HEK293 (cell line): ENCODE measurements around the gene TBC1D22A.

ENCODE experiments used
- CTCF ChIA-PET: fragments of 350-600 bp; formaldehyde crosslinking; extraction: SDS; loops from one replicate; lab custom pipeline; 2021; ENCODE audit warnings: antibody characterized with exemption; lab: Yijun Ruan, JAX
- POLR2A ChIA-PET: fragments of 300-600 bp; formaldehyde crosslinking; extraction: SDS; loops from one replicate; lab custom pipeline; 2020; ENCODE audit warnings: antibody characterized with exemption, inconsistent platforms; lab: Yijun Ruan, JAX
- H3K27ac ChIP-seq: fragments of 200-500 bp; sonication (Bioruptor generic); 2 replicates; pipeline ENCODE4 v1.5.1; 2014; ENCODE audit warnings: low read depth, low read length, control low read depth, inconsistent platforms; ENCODE audit errors: extremely low read depth
- H3K36me3 ChIP-seq, 2 experiments: fragments of 200-500 bp in 1 of 2; sonication (Bioruptor generic) in 1 of 2; 1 replicate in 1 of 2; 2 replicates in 1 of 2; pipeline ENCODE4 v1.5.1; 2014 to 2017; ENCODE audit warnings: inconsistent platforms in 2 of 2, low read length in 2 of 2; ENCODE audit not compliant: control insufficient read depth in 2 of 2, insufficient read depth in 1 of 2
- H3K4me1 ChIP-seq: fragments of 200-500 bp; sonication (Bioruptor generic); 2 replicates; pipeline ENCODE4 v1.5.1; 2014; ENCODE audit warnings: mild to moderate bottlenecking, low read length, inconsistent platforms; ENCODE audit not compliant: control insufficient read depth, insufficient read depth
- H3K4me3 ChIP-seq: 2 replicates; pipeline ENCODE4 v1.5.1; 2011; ENCODE audit warnings: low read depth, mild to moderate bottlenecking, control low read depth, low read length, moderate library complexity
- H3K9me3 ChIP-seq: fragments of 200-500 bp; sonication (Bioruptor generic); 2 replicates; pipeline ENCODE4 v1.5.1; 2014; ENCODE audit warnings: low read depth, low read length, inconsistent platforms; ENCODE audit not compliant: control insufficient read depth, insufficient read depth
- BCL11B ChIP-seq: fragments of 450-650 bp; formaldehyde crosslinking; IDR thresholded peaks from 2 replicates; pipeline ENCODE4 v1.5.1; 2016; ENCODE audit warnings: low read depth, missing biosample characterization, missing genetic modification characterization
- GLIS2 ChIP-seq: fragments of 450-650 bp; formaldehyde crosslinking; IDR thresholded peaks from 2 replicates; pipeline ENCODE4 v1.5.1; 2016; ENCODE audit warnings: missing biosample characterization, missing genetic modification characterization
- MEIS1 ChIP-seq: sonication (generic); formaldehyde crosslinking; IDR thresholded peaks from 2 replicates; pipeline ENCODE4 v1.8.1; 2022; ENCODE audit warnings: missing genetic modification reagents, mild to moderate bottlenecking, borderline replicate concordance
- MYNN ChIP-seq: fragments of 450-650 bp; formaldehyde crosslinking; IDR thresholded peaks from 2 replicates; pipeline ENCODE4 v1.5.1; 2016; ENCODE audit warnings: missing biosample characterization, missing genetic modification characterization, borderline replicate concordance
- TRIM28 ChIP-seq: IDR thresholded peaks from 2 replicates; pipeline ENCODE4 v1.6.1; 2011; ENCODE audit warnings: low read length, control low read depth, borderline replicate concordance
- ZNF423 ChIP-seq: fragments of 450-650 bp; formaldehyde crosslinking; IDR thresholded peaks from 2 replicates; pipeline ENCODE4 v1.5.1; 2016; ENCODE audit warnings: missing biosample characterization, missing genetic modification characterization
- ZNF529 ChIP-seq: fragments of 450-650 bp; formaldehyde crosslinking; IDR thresholded peaks from 2 replicates; pipeline ENCODE4 v1.5.1; 2017; ENCODE audit warnings: missing genetic modification characterization, missing biosample characterization; ENCODE audit not compliant: insufficient replicate concordance
- ZNF629 ChIP-seq: fragments of 450-650 bp; formaldehyde crosslinking; IDR thresholded peaks from 2 replicates; pipeline ENCODE4 v1.5.1; 2017; ENCODE audit warnings: missing biosample characterization, missing genetic modification characterization
- ZXDB ChIP-seq: fragments of 450-650 bp; formaldehyde crosslinking; IDR thresholded peaks from 2 replicates; pipeline ENCODE4 v1.5.1; 2016; ENCODE audit warnings: missing biosample characterization, missing genetic modification characterization
- TF ChIP-seq, protein P1 (sequence below): fragments of 450-650 bp; formaldehyde crosslinking; IDR thresholded peaks from 2 replicates; pipeline ENCODE4 v1.5.0; 2017; ENCODE audit warnings: missing biosample characterization, missing genetic modification characterization, borderline replicate concordance
- TF ChIP-seq, protein P2 (sequence below): fragments of 450-650 bp; formaldehyde crosslinking; conservative IDR thresholded peaks from 2 replicates; pipeline ENCODE4 v1.5.1; 2016; ENCODE audit warnings: low read depth, missing biosample characterization, missing genetic modification characterization
- TF ChIP-seq, protein P3 (sequence below): fragments of 450-650 bp; formaldehyde crosslinking; IDR thresholded peaks from 2 replicates; pipeline ENCODE4 v1.5.1; 2016; ENCODE audit warnings: missing biosample characterization, missing genetic modification characterization
- TF ChIP-seq, protein P4 (sequence below): fragments of 450-650 bp; formaldehyde crosslinking; IDR thresholded peaks from 2 replicates; pipeline ENCODE4 v1.5.1; 2016; ENCODE audit warnings: missing biosample characterization, missing genetic modification characterization
- TF ChIP-seq, protein P5 (sequence below): fragments of 450-650 bp; formaldehyde crosslinking; IDR thresholded peaks from 2 replicates; pipeline ENCODE4 v1.5.1; 2016; ENCODE audit warnings: missing biosample characterization, missing genetic modification characterization

TBC1D22A gene

DNA sequence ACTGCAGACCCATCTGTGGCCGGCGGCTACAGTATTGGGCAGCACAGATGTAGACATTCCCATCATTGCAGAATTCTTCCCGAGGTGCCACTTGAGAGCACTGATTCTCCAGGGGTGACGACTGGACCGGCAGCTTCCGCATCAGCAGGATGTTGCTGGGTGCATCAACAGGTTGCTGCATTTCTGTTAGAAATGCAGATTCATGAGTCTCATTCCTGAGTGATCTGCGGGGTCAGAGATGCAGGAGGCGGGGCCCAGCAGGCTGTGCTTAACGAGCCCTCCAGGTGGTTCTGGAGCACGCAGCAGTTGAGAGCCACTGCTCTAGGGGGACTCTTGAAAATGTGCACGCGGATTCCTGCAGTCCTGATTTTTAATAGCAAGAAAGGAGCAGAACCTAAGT is 321.8 kb downstream of the TBC1D22A start:
- TF ChIP-seq, protein P1, sequence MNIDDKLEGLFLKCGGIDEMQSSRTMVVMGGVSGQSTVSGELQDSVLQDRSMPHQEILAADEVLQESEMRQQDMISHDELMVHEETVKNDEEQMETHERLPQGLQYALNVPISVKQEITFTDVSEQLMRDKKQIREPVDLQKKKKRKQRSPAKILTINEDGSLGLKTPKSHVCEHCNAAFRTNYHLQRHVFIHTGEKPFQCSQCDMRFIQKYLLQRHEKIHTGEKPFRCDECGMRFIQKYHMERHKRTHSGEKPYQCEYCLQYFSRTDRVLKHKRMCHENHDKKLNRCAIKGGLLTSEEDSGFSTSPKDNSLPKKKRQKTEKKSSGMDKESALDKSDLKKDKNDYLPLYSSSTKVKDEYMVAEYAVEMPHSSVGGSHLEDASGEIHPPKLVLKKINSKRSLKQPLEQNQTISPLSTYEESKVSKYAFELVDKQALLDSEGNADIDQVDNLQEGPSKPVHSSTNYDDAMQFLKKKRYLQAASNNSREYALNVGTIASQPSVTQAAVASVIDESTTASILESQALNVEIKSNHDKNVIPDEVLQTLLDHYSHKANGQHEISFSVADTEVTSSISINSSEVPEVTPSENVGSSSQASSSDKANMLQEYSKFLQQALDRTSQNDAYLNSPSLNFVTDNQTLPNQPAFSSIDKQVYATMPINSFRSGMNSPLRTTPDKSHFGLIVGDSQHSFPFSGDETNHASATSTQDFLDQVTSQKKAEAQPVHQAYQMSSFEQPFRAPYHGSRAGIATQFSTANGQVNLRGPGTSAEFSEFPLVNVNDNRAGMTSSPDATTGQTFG (tag by site-specific recombination), result no peak
- no peak for TF ChIP-seq ZNF423 (tag by site-specific recombination)
- TF ChIP-seq, protein P2, sequence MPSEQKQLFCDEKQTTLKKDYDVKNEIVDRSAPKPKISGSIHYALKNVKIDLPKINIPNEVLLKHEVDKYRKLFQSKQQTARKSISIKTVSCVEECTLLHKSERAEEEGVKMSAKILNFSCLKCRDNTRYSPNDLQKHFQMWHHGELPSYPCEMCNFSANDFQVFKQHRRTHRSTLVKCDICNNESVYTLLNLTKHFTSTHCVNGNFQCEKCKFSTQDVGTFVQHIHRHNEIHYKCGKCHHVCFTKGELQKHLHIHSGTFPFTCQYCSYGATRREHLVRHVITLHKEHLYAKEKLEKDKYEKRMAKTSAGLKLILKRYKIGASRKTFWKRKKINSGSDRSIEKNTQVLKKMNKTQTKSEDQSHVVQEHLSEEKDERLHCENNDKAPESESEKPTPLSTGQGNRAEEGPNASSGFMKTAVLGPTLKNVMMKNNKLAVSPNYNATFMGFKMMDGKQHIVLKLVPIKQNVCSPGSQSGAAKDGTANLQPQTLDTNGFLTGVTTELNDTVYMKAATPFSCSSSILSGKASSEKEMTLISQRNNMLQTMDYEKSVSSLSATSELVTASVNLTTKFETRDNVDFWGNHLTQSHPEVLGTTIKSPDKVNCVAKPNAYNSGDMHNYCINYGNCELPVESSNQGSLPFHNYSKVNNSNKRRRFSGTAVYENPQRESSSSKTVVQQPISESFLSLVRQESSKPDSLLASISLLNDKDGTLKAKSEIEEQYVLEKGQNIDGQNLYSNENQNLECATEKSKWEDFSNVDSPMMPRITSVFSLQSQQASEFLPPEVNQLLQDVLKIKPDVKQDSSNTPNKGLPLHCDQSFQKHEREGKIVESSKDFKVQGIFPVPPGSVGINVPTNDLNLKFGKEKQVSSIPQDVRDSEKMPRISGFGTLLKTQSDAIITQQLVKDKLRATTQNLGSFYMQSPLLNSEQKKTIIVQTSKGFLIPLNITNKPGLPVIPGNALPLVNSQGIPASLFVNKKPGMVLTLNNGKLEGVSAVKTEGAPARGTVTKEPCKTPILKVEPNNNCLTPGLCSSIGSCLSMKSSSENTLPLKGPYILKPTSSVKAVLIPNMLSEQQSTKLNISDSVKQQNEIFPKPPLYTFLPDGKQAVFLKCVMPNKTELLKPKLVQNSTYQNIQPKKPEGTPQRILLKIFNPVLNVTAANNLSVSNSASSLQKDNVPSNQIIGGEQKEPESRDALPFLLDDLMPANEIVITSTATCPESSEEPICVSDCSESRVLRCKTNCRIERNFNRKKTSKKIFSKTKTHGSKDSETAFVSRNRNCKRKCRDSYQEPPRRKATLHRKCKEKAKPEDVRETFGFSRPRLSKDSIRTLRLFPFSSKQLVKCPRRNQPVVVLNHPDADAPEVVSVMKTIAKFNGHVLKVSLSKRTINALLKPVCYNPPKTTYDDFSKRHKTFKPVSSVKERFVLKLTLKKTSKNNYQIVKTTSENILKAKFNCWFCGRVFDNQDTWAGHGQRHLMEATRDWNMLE (tag by site-specific recombination), result no peak
- TF ChIP-seq ZNF629 (tag by site-specific recombination), result no peak
- TF ChIP-seq MYNN (tag by site-specific recombination), result no peak
- TF ChIP-seq, protein P3, sequence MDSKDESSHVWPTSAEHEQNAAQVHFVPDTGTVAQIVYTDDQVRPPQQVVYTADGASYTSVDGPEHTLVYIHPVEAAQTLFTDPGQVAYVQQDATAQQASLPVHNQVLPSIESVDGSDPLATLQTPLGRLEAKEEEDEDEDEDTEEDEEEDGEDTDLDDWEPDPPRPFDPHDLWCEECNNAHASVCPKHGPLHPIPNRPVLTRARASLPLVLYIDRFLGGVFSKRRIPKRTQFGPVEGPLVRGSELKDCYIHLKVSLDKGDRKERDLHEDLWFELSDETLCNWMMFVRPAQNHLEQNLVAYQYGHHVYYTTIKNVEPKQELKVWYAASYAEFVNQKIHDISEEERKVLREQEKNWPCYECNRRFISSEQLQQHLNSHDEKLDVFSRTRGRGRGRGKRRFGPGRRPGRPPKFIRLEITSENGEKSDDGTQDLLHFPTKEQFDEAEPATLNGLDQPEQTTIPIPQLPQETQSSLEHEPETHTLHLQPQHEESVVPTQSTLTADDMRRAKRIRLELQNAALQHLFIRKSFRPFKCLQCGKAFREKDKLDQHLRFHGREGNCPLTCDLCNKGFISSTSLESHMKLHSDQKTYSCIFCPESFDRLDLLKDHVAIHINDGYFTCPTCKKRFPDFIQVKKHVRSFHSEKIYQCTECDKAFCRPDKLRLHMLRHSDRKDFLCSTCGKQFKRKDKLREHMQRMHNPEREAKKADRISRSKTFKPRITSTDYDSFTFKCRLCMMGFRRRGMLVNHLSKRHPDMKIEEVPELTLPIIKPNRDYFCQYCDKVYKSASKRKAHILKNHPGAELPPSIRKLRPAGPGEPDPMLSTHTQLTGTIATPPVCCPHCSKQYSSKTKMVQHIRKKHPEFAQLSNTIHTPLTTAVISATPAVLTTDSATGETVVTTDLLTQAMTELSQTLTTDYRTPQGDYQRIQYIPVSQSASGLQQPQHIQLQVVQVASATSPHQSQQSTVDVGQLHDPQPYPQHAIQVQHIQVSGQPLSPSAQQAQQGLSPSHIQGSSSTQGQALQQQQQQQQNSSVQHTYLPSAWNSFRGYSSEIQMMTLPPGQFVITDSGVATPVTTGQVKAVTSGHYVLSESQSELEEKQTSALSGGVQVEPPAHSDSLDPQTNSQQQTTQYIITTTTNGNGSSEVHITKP, result no peak
- TF ChIP-seq ZNF529 (tag by site-specific recombination), result no peak
- no peak for TF ChIP-seq ZXDB (tag by site-specific recombination)
- TF ChIP-seq, protein P4, sequence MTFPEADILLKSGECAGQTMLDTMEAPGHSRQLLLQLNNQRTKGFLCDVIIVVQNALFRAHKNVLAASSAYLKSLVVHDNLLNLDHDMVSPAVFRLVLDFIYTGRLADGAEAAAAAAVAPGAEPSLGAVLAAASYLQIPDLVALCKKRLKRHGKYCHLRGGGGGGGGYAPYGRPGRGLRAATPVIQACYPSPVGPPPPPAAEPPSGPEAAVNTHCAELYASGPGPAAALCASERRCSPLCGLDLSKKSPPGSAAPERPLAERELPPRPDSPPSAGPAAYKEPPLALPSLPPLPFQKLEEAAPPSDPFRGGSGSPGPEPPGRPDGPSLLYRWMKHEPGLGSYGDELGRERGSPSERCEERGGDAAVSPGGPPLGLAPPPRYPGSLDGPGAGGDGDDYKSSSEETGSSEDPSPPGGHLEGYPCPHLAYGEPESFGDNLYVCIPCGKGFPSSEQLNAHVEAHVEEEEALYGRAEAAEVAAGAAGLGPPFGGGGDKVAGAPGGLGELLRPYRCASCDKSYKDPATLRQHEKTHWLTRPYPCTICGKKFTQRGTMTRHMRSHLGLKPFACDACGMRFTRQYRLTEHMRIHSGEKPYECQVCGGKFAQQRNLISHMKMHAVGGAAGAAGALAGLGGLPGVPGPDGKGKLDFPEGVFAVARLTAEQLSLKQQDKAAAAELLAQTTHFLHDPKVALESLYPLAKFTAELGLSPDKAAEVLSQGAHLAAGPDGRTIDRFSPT, result no peak
- TF ChIP-seq GLIS2 (tag by site-specific recombination), result no peak
- TF ChIP-seq, protein P5, sequence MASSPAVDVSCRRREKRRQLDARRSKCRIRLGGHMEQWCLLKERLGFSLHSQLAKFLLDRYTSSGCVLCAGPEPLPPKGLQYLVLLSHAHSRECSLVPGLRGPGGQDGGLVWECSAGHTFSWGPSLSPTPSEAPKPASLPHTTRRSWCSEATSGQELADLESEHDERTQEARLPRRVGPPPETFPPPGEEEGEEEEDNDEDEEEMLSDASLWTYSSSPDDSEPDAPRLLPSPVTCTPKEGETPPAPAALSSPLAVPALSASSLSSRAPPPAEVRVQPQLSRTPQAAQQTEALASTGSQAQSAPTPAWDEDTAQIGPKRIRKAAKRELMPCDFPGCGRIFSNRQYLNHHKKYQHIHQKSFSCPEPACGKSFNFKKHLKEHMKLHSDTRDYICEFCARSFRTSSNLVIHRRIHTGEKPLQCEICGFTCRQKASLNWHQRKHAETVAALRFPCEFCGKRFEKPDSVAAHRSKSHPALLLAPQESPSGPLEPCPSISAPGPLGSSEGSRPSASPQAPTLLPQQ (tag by site-specific recombination), result no peak
- TF ChIP-seq TRIM28, result no peak
- TF ChIP-seq MEIS1 (CRISPR knock-in tag), result no peak
- no peak for TF ChIP-seq BCL11B (tag by site-specific recombination)
- POLR2A ChIA-PET, result no interaction called here
- CTCF ChIA-PET, result no interaction called here

More for the DNA sequence above, 321.8 kb downstream of the TBC1D22A start:
- H3K9me3 ChIP-seq, result no peaks in the 10 kb centered on the region
- H3K4me3 ChIP-seq, result no peak overlapping the region
- no peaks in the 10 kb centered on the region for H3K36me3 ChIP-seq
- no peak overlapping the region for H3K27ac ChIP-seq
- no peaks in the 10 kb centered on the region for H3K4me1 ChIP-seq
